Measurements from ENCODE around the gene MMAB.

DNA sequence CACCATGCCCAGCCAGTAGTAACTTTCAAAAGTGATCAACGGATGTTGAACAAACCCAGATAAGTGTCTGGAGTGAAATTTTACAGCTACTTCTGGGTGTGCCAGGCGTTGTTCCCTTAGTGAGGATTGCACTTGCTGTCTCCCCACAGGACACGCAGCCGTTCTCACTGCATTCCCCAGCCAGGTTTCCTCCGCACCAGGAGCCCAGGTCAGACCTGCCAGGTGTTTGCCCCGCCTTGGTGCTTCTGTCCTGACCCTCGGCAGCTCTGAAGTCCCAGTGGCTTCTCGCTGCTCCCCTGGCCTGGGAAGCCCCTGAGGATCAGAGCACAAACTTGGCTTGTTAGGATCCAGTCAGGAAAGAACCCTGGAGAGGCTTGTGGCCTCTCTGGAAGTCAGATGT lies 36.2 kb downstream of the MMAB start:
- no peak for TF ChIP-seq POLR2A (IDR thresholded peaks at IDR 0.05)
- TF ChIP-seq, protein P1, sequence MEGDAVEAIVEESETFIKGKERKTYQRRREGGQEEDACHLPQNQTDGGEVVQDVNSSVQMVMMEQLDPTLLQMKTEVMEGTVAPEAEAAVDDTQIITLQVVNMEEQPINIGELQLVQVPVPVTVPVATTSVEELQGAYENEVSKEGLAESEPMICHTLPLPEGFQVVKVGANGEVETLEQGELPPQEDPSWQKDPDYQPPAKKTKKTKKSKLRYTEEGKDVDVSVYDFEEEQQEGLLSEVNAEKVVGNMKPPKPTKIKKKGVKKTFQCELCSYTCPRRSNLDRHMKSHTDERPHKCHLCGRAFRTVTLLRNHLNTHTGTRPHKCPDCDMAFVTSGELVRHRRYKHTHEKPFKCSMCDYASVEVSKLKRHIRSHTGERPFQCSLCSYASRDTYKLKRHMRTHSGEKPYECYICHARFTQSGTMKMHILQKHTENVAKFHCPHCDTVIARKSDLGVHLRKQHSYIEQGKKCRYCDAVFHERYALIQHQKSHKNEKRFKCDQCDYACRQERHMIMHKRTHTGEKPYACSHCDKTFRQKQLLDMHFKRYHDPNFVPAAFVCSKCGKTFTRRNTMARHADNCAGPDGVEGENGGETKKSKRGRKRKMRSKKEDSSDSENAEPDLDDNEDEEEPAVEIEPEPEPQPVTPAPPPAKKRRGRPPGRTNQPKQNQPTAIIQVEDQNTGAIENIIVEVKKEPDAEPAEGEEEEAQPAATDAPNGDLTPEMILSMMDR (IDR thresholded peaks at IDR 0.05): no peak
